GM23338 (cell line): ENCODE results near the gene EFTUD2. TPM values are rescaled to one million over a fixed set of nuclear protein-coding genes. Genes with fewer than 3 reads are reported as not detected.

ENCODE experiments used
- ATAC-seq: fragments of 200-7000 bp; cut with Tn5 transposase; 3 replicates; pipeline ENCODE4 v1.9.1; 2020
- DNase-seq: peaks from one replicate; pipeline ENCODE4 v3.0.0-alpha.2; 2015; ENCODE audit warnings: low spot score
- H2AFZ ChIP-seq: fragments of 200-600 bp; sonication (generic); 2 replicates; pipeline ENCODE4 v1.8.0; 2016; ENCODE audit warnings: antibody characterized with exemption, mild to moderate bottlenecking, moderate library complexity
- H3F3A ChIP-seq: fragments of 200-600 bp; sonication (generic); replicated peaks from 2 replicates; pipeline ENCODE4 v1.8.0; 2017; ENCODE audit warnings: antibody characterized with exemption, mixed run types, low read depth
- H3K27ac ChIP-seq: fragments of 200-600 bp; sonication (generic); 2 replicates; pipeline ENCODE4 v1.6.1; 2016; ENCODE audit warnings: low read depth
- H3K27me3 ChIP-seq: fragments of 200-600 bp; sonication (generic); 2 replicates; pipeline ENCODE4 v1.8.0; 2016; ENCODE audit warnings: mild to moderate bottlenecking, mixed run types, moderate library complexity; ENCODE audit not compliant: insufficient read depth
- H3K36me3 ChIP-seq: fragments of 200-600 bp; sonication (generic); 2 replicates; pipeline ENCODE4 v1.8.0; 2016; ENCODE audit warnings: mild to moderate bottlenecking; ENCODE audit not compliant: insufficient read depth
- H3K4me1 ChIP-seq: fragments of 200-600 bp; sonication (generic); 2 replicates; pipeline ENCODE4 v1.8.0; 2016; ENCODE audit warnings: mild to moderate bottlenecking, moderate library complexity; ENCODE audit not compliant: insufficient read depth
- H3K4me2 ChIP-seq: fragments of 200-600 bp; sonication (generic); 2 replicates; pipeline ENCODE4 v1.7.1; 2017; ENCODE audit warnings: mixed run types
- H3K4me3 ChIP-seq: fragments of 200-600 bp; sonication (generic); 2 replicates; pipeline ENCODE4 v1.6.1; 2016; ENCODE audit warnings: mixed run types
- H3K79me2 ChIP-seq: fragments of 200-600 bp; sonication (generic); replicated peaks from 2 replicates; pipeline ENCODE4 v1.8.0; 2017; ENCODE audit warnings: mild to moderate bottlenecking; ENCODE audit not compliant: insufficient read depth
- H3K9me2 ChIP-seq: fragments of 200-600 bp; sonication (generic); 2 replicates; pipeline ENCODE4 v1.8.0; 2017; ENCODE audit not compliant: insufficient read depth
- H4K20me1 ChIP-seq: fragments of 200-600 bp; sonication (generic); replicated peaks from 2 replicates; pipeline ENCODE4 v1.8.0; 2017; ENCODE audit warnings: mild to moderate bottlenecking; ENCODE audit not compliant: insufficient read depth
- H3K27ac Mint-ChIP-seq: 2 replicates; pipeline ENCODE4 v1.8.0; 2020; ENCODE audit warnings: inconsistent platforms, mild to moderate bottlenecking, moderate library complexity, mixed read lengths
- H3K27me3 Mint-ChIP-seq: 3 replicates; pipeline ENCODE4 v1.8.0; 2022; ENCODE audit warnings: low read depth, mild to moderate bottlenecking, moderate library complexity, mixed read lengths, inconsistent platforms; ENCODE audit not compliant: insufficient read depth, poor library complexity
- H3K36me3 Mint-ChIP-seq: 3 replicates; pipeline ENCODE4 v1.8.0; 2021; ENCODE audit warnings: low read depth, mild to moderate bottlenecking, inconsistent platforms, moderate library complexity, mixed read lengths
- H3K4me1 Mint-ChIP-seq: 3 replicates; pipeline ENCODE4 v1.8.0; 2020; ENCODE audit warnings: mild to moderate bottlenecking, inconsistent platforms, mixed read lengths
- H3K4me3 Mint-ChIP-seq: 3 replicates; pipeline ENCODE4 v1.8.0; 2021; ENCODE audit warnings: moderate library complexity, mild to moderate bottlenecking, inconsistent platforms, mixed read lengths
- H3K9me3 Mint-ChIP-seq: 3 replicates; pipeline ENCODE4 v1.8.0; 2020; ENCODE audit warnings: moderate library complexity, mild to moderate bottlenecking, inconsistent platforms, mixed read lengths
- CREB1 ChIP-seq: fragments of 250-450 bp; sonication (Bioruptor Pico); IDR thresholded peaks from 2 replicates; pipeline ENCODE4 v1.5.0; 2020; ENCODE audit warnings: low read depth, mild to moderate bottlenecking, moderate library complexity
- EZH2 ChIP-seq: fragments of 200-600 bp; sonication (generic); IDR thresholded peaks from one replicate; pipeline ENCODE4 v1.8.0; 2017; ENCODE audit warnings: antibody characterized with exemption, mild to moderate bottlenecking, low read depth; ENCODE audit not compliant: unreplicated experiment
- EZH2phosphoT487 ChIP-seq: fragments of 200-600 bp; sonication (generic); IDR thresholded peaks from one replicate; pipeline ENCODE4 v1.8.1; 2018; ENCODE audit warnings: antibody characterized with exemption; ENCODE audit not compliant: unreplicated experiment
- JUNB ChIP-seq: IDR thresholded peaks from one replicate; pipeline ENCODE4 v1.6.1; 2016; ENCODE audit warnings: antibody characterized with exemption; ENCODE audit not compliant: unreplicated experiment
- NANOG ChIP-seq: IDR thresholded peaks from 2 replicates; pipeline ENCODE4 v1.6.1; 2016; ENCODE audit warnings: antibody characterized with exemption, borderline replicate concordance
- POLR2AphosphoS5 ChIP-seq: IDR thresholded peaks from 2 replicates; pipeline ENCODE4 v1.6.1; 2016; ENCODE audit warnings: antibody characterized with exemption, low read depth
- STAT1 ChIP-seq: IDR thresholded peaks from one replicate; pipeline ENCODE4 v1.6.1; 2016; ENCODE audit warnings: antibody characterized with exemption; ENCODE audit not compliant: unreplicated experiment
- ZNF114 ChIP-seq: fragments of 250-450 bp; sonication (Bioruptor Pico); IDR thresholded peaks from 2 replicates; pipeline ENCODE4 v1.5.0; 2020; ENCODE audit warnings: mild to moderate bottlenecking, moderate library complexity
- ZNF331 ChIP-seq: fragments of 250-450 bp; sonication (Bioruptor Pico); IDR thresholded peaks from 2 replicates; pipeline ENCODE4 v1.5.0; 2020; ENCODE audit warnings: low read depth, mild to moderate bottlenecking, moderate library complexity
- ZNF462 ChIP-seq: fragments of 250-450 bp; sonication (Bioruptor Pico); IDR thresholded peaks from 2 replicates; pipeline ENCODE4 v1.5.0; 2020; ENCODE audit warnings: mild to moderate bottlenecking, moderate library complexity
- polyA plus RNA-seq: library from polyadenylated mRNA; unstranded; fragments of >200 nt; fragmentation: Nextera tagmentation; extraction: Ambion mirVana; gene quantifications from 2 replicates; pipeline ENCODE4 v1.2.1, GENCODE V29; 2016
- total RNA-seq: library from RNA; depleted of rRNA; stranded (reverse); fragments of >200 nt; shearing (Covaris generic); gene quantifications from 2 replicates; pipeline ENCODE4 v1.2.3, GENCODE V29; 2014

The EFTUD2 gene
- total and polyA plus RNA-seq, 2 experiments from 2014 or later, result 61.6 to 196 TPM

GRCh38 chr17:44906763-44907728 is 7.8 kb upstream of the EFTUD2 start:
- no peak overlapping the region for H3K27ac ChIP-seq
- no peak for DNase-seq
- no peaks in the 10 kb centered on the region for H4K20me1 ChIP-seq
- Mint-ChIP-seq H3K9me3 (no peaks in the 10 kb centered on the region), H3K27me3 (peaks cover 22% of the 10 kb centered on the region), H3K36me3 (no peaks in the 10 kb centered on the region), H3K4me1 (peaks cover 17% of the 10 kb centered on the region), H3K4me3 (no peak overlapping the region), H3K27ac (no peak overlapping the region)
- no peaks in the 10 kb centered on the region; the same call in none of the 2 replicates for H3K4me1 ChIP-seq
- peaks cover 10% of the 10 kb centered on the region; the same call in 1 of the 2 replicates for H3F3A ChIP-seq
- H3K4me2 ChIP-seq, result no peak overlapping the region
- no peak overlapping the region for H3K4me3 ChIP-seq
- no peaks in the 10 kb centered on the region for H3K79me2 ChIP-seq
- ATAC-seq, result no peak
- H3K9me2 ChIP-seq, result no peaks in the 10 kb centered on the region
- no peaks in the 10 kb centered on the region for H3K36me3 ChIP-seq
- H3K27me3 ChIP-seq, result peaks cover 7% of the 10 kb centered on the region
- H2AFZ ChIP-seq, result no peak overlapping the region
- TF ChIP-seq EZH2 (no peak), ZNF331 (CRISPR knock-in tag) (no peak), POLR2AphosphoS5 (no peak), JUNB (no peak)

GRCh38 chr17:44906010-44906646 is 6.9 kb upstream of the EFTUD2 start:
- no peaks in the 10 kb centered on the region for H3K27me3 ChIP-seq
- peaks cover 23% of the 10 kb centered on the region for H3K27me3 Mint-ChIP-seq
- H3K79me2 ChIP-seq, result no peaks in the 10 kb centered on the region
- H4K20me1 ChIP-seq, result no peaks in the 10 kb centered on the region
- H3K4me1 ChIP-seq, result no peaks in the 10 kb centered on the region; the same call in 1 of the 2 replicates
- no peak overlapping the region; the same call in 2 of the 3 replicates for H3K4me3 Mint-ChIP-seq
- H3K4me1 Mint-ChIP-seq, result peaks cover 17% of the 10 kb centered on the region
- H3K27ac ChIP-seq, result no peak overlapping the region
- no peaks in the 10 kb centered on the region for H3K36me3 ChIP-seq
- H3K4me2 ChIP-seq, result no peak overlapping the region
- no peak overlapping the region for H3K4me3 ChIP-seq
- no peak overlapping the region for H2AFZ ChIP-seq
- no peaks in the 10 kb centered on the region for H3K9me2 ChIP-seq
- H3K36me3 Mint-ChIP-seq, result no peaks in the 10 kb centered on the region
- peak overlapping the region; percentile 80; the same call in 1 of the 2 replicates for H3K27ac Mint-ChIP-seq
- ATAC-seq, result no peak
- no peak for DNase-seq
- H3K9me3 Mint-ChIP-seq, result no peaks in the 10 kb centered on the region
- H3F3A ChIP-seq, result peaks cover 5% of the 10 kb centered on the region; the same call in 1 of the 2 replicates
- TF ChIP-seq CREB1 (no peak), ZNF462 (CRISPR knock-in tag) (no peak), NANOG (no peak), EZH2 (no peak), ZNF114 (CRISPR knock-in tag) (no peak), EZH2phosphoT487 (no peak), ZNF331 (CRISPR knock-in tag) (no peak), JUNB (no peak), STAT1 (no peak)
